HepG2 (cell line): ENCODE measurements around the gene IRX5. TPM values are rescaled to one million over a fixed set of nuclear protein-coding genes. Genes with fewer than 3 reads are reported as not detected.

Experiments
- ATAC-seq: fragments of 200-7000 bp; cut with Tn5 transposase; 3 replicates; pipeline ENCODE4 v1.9.1; 2020; ENCODE audit warnings: mild to moderate bottlenecking, moderate library complexity
- BruUV-seq: library from RNA; stranded (reverse); fragments of 400-500 nt; replicated peaks from 2 replicates; lab custom pipeline; 2021; lab: Mats Ljungman, UMichigan
- CTCF ChIA-PET: fragments of 300-600 bp; formaldehyde crosslinking; extraction: SDS; loops from one replicate; lab custom pipeline; 2021; ENCODE audit warnings: low total read pairs, inconsistent platforms, low intra/inter-chr PET ratio; lab: Yijun Ruan, JAX
- POLR2A ChIA-PET: fragments of 350-600 bp; sonication (Branson Sonifier 250); formaldehyde crosslinking; loops from one replicate; lab custom pipeline; 2020; ENCODE audit warnings: antibody characterized with exemption, inconsistent platforms; lab: Yijun Ruan, JAX
- DNase-seq: peaks from one replicate; pipeline ENCODE4 v3.0.0-alpha.2; 2015; ENCODE audit warnings: low spot score
- FAIRE-seq: peaks from 3 replicates; lab custom pipeline; 2011; peaks lifted over from hg19 to GRCh38; lab: Jason Lieb, UNC
- H2AFZ ChIP-seq: one replicate; pipeline ENCODE4 v1.6.1; 2011; ENCODE audit warnings: low read length, inconsistent platforms
- H3K27ac ChIP-seq: fragments of 300-600 bp; 3 replicates; pipeline ENCODE4 v1.8.0; 2011; ENCODE audit warnings: mixed run types, mild to moderate bottlenecking, mixed read lengths, low read length, inconsistent platforms; ENCODE audit not compliant: insufficient read depth; ENCODE audit errors: extremely low read length
- H3K27me3 ChIP-seq, 2 experiments: fragments of 200-600 bp in 1 of 2; 2 replicates in 1 of 2; 3 replicates in 1 of 2; pipeline versions ENCODE4 v1.6.0 to v1.8.0; 2011; ENCODE audit warnings: low read length in 2 of 2, mild to moderate bottlenecking in 2 of 2, moderate library complexity in 2 of 2, inconsistent platforms in 1 of 2; ENCODE audit not compliant: insufficient read depth in 2 of 2, control insufficient read depth in 1 of 2
- H3K36me3 ChIP-seq, 2 experiments: fragments of 200-600 bp in 1 of 2; replicated peaks in 1 of 2; 2 replicates in 1 of 2; 3 replicates in 1 of 2; pipeline versions ENCODE4 v1.5.1 to v1.8.0; 2011; ENCODE audit warnings: low read length in 2 of 2, inconsistent platforms in 1 of 2; ENCODE audit not compliant: insufficient read depth in 2 of 2, control insufficient read depth in 1 of 2
- H3K4me1 ChIP-seq: 2 replicates; pipeline ENCODE4 v1.5.1; 2012; ENCODE audit warnings: low read length, inconsistent platforms; ENCODE audit not compliant: insufficient read depth
- H3K4me2 ChIP-seq: 2 replicates; pipeline ENCODE4 v1.6.0; 2011; ENCODE audit warnings: low read depth, low read length, inconsistent platforms
- H3K4me3 ChIP-seq, 3 experiments: fragments of 200-600 bp in 1 of 3; sonication (generic), shearing (Covaris generic) in 1 of 3; replicated peaks in 1 of 3; 2 replicates each; pipeline ENCODE4 v1.5.1; 2011 to 2016; ENCODE audit warnings: low read length in 3 of 3, inconsistent platforms in 2 of 3, low read depth in 2 of 3, mild to moderate bottlenecking in 2 of 3, control low read depth in 1 of 3, mixed read lengths in 1 of 3; ENCODE audit not compliant: insufficient read depth in 1 of 3
- H3K79me2 ChIP-seq: one replicate; pipeline ENCODE4 v1.6.1; 2011; ENCODE audit warnings: low read length, inconsistent platforms; ENCODE audit not compliant: insufficient read depth
- H3K9ac ChIP-seq: 2 replicates; pipeline ENCODE4 v1.6.0; 2011; ENCODE audit warnings: mild to moderate bottlenecking, low read depth, low read length, inconsistent platforms; ENCODE audit not compliant: insufficient read depth
- H3K9me3 ChIP-seq: 2 replicates; pipeline ENCODE4 v1.5.1; 2012; ENCODE audit warnings: mild to moderate bottlenecking, low read length
- H4K20me1 ChIP-seq: 2 replicates; pipeline ENCODE4 v1.6.0; 2011; ENCODE audit warnings: inconsistent platforms, mild to moderate bottlenecking, low read length, moderate library complexity; ENCODE audit not compliant: insufficient read depth
- EZH2 ChIP-seq: conservative IDR thresholded peaks from 2 replicates; pipeline ENCODE4 v1.6.1; 2012; ENCODE audit warnings: mild to moderate bottlenecking, low read depth, low read length, moderate library complexity
- FOXP4 ChIP-seq: sonication (generic); formaldehyde crosslinking; IDR thresholded peaks from 2 replicates; pipeline ENCODE4 v1.4.0; 2020; ENCODE audit warnings: missing genetic modification reagents
- MTF2 ChIP-seq: sonication (generic); formaldehyde crosslinking; IDR thresholded peaks from 2 replicates; pipeline ENCODE4 v1.5.0; 2020; ENCODE audit warnings: missing genetic modification reagents, borderline replicate concordance
- NBN ChIP-seq: fragments of 450-650 bp; conservative IDR thresholded peaks from 2 replicates; pipeline ENCODE4 v1.6.1; 2017
- PAF1 ChIP-seq: IDR thresholded peaks from 2 replicates; pipeline ENCODE4 v1.6.1; 2016; ENCODE audit warnings: missing genetic modification reagents, missing compliant biosample characterization
- PRDM15 ChIP-seq: sonication (generic); formaldehyde crosslinking; IDR thresholded peaks from 2 replicates; pipeline ENCODE4 v1.4.0; 2020; ENCODE audit warnings: missing genetic modification reagents
- SIN3A ChIP-seq: IDR thresholded peaks from 2 replicates; pipeline ENCODE4 v1.6.1; 2011; ENCODE audit warnings: low read depth, mild to moderate bottlenecking, control low read depth, low read length, borderline replicate concordance
- SMARCC2 ChIP-seq: fragments of 450-650 bp; IDR thresholded peaks from 2 replicates; pipeline ENCODE4 v1.6.1; 2017; ENCODE audit warnings: antibody characterized with exemption, mild to moderate bottlenecking
- TFE3 ChIP-seq: IDR thresholded peaks from 2 replicates; pipeline ENCODE4 v1.6.1; 2016
- TOPORS ChIP-seq: sonication (generic); formaldehyde crosslinking; IDR thresholded peaks from 2 replicates; pipeline ENCODE4 v1.8.0; 2023; ENCODE audit warnings: mild to moderate bottlenecking, missing genetic modification reagents
- ZMYM2 ChIP-seq: sonication (generic); formaldehyde crosslinking; IDR thresholded peaks from 2 replicates; pipeline ENCODE4 v1.8.0; 2022; ENCODE audit warnings: mild to moderate bottlenecking, missing genetic modification reagents
- ZNF484 ChIP-seq: sonication (generic); formaldehyde crosslinking; IDR thresholded peaks from 2 replicates; pipeline ENCODE4 v1.5.1; 2020; ENCODE audit warnings: mild to moderate bottlenecking, low read depth, missing genetic modification reagents, borderline replicate concordance
- ZNF572 ChIP-seq: sonication (generic); formaldehyde crosslinking; IDR thresholded peaks from 2 replicates; pipeline ENCODE4 v1.5.1; 2020; ENCODE audit warnings: mild to moderate bottlenecking, missing genetic modification reagents
- ZNF609 ChIP-seq: sonication (generic); formaldehyde crosslinking; IDR thresholded peaks from 2 replicates; pipeline ENCODE4 v1.4.0; 2020; ENCODE audit warnings: mild to moderate bottlenecking, missing genetic modification reagents, borderline replicate concordance
- WGBS: methylation state at CpG from one replicate; pipeline ENCODE4 v1.1.6; 2017; ENCODE audit warnings: low lambda C conversion rate; 5-methylcytosine and 5-hydroxymethylcytosine counted together
- in situ Hi-C: cut with HindIII; loops from 2 replicates; pipeline ENCODE4 v1.10.0; 2017; ENCODE audit warnings: low pct_unique_long_range_greater_than_20kb; ENCODE audit not compliant: extremely low pct_ligation_motif_present
- intact Hi-C: fragments of 100-400 bp; cut with micrococcal nuclease; formaldehyde crosslinking; loops from one replicate; pipeline ENCODE4 v1.10.0; 2022; ENCODE audit not compliant: unreplicated experiment
- polyA plus RNA-seq, 8 experiments: library from polyadenylated mRNA; depleted of rRNA in 3 of 8; stranded (reverse) in 7 of 8; unstranded in 1 of 8; fragments of >200 nt; fragmentation: Illumina TruSeq in 4 of 8; extraction: Trizol in 4 of 8; gene quantifications; 2 replicates each; pipeline versions ENCODE4 v1.2.1 to v1.2.3, GENCODE V29; 2011 to 2016; ENCODE audit warnings: low read depth in 4 of 8, missing spikeins in 1 of 8, mixed read lengths in 1 of 8; ENCODE audit not compliant: insufficient read depth in 1 of 8
- total RNA-seq, 5 experiments: library from RNA; depleted of rRNA; stranded (reverse); fragments of >200 nt; fragmentation: Illumina TruSeq; extraction: Trizol; gene quantifications; 2 replicates each; pipeline ENCODE4 v1.2.3, GENCODE V29; 2016; ENCODE audit warnings: low read depth in 1 of 5

Gene IRX5
- total and polyA plus RNA-seq, 2 of the 13 experiments (the other 11 are each of a cell fraction or from before 2014, with no cell fraction given) = not detected

GRCh38 chr16:54886078-54886477 is 44.6 kb upstream of the IRX5 start:
- WGBS = 0% methylated on average over 2 of the region's 2 CpGs
- H3K36me3 ChIP-seq = no peaks in the 10 kb centered on the region
- no peaks in the 10 kb centered on the region for H3K79me2 ChIP-seq
- CTCF ChIA-PET = no interaction called here
- H3K4me3 ChIP-seq = no peak overlapping the region
- FAIRE-seq = no peak
- in situ Hi-C loops (no loop called here), intact Hi-C loops (no loop called here)
- POLR2A ChIA-PET = no interaction called here
- ATAC-seq = no peak
- H3K9ac ChIP-seq = no peak overlapping the region
- H3K9me3 ChIP-seq = 0 out of 2 replicates have a peak, but pooled peaks cover 4% of the 10 kb centered on the region
- H3K4me2 ChIP-seq = no peak overlapping the region
- no peaks in the 10 kb centered on the region for H3K4me1 ChIP-seq
- H2AFZ ChIP-seq = no peak overlapping the region
- H3K27ac ChIP-seq = no peak overlapping the region
- no peaks in the 10 kb centered on the region; a peak in 1 of 5 replicates for H3K27me3 ChIP-seq
- BruUV-seq = no TSS peak
- no peak for DNase-seq
- no peaks in the 10 kb centered on the region for H4K20me1 ChIP-seq
- TF ChIP-seq NBN (no peak), ZNF609 (CRISPR knock-in tag) (no peak), ZMYM2 (CRISPR knock-in tag) (no peak), TOPORS (CRISPR knock-in tag) (no peak), ZNF484 (CRISPR knock-in tag) (no peak), PRDM15 (CRISPR knock-in tag) (no peak), MTF2 (CRISPR knock-in tag) (no peak), SIN3A (no peak), ZNF572 (CRISPR knock-in tag) (no peak), FOXP4 (CRISPR knock-in tag) (no peak), EZH2 (no peak), PAF1 (CRISPR knock-in tag) (no peak), SMARCC2 (no peak), TFE3 (CRISPR knock-in tag) (no peak)
